Measurements from ENCODE around the gene GNL3.
"Not testable (repeated sequence)": the region's sequence is repeated elsewhere in the genome, so short reads cannot be mapped to it uniquely, and the experiment has no call there.

GNL3 gene

DNA sequence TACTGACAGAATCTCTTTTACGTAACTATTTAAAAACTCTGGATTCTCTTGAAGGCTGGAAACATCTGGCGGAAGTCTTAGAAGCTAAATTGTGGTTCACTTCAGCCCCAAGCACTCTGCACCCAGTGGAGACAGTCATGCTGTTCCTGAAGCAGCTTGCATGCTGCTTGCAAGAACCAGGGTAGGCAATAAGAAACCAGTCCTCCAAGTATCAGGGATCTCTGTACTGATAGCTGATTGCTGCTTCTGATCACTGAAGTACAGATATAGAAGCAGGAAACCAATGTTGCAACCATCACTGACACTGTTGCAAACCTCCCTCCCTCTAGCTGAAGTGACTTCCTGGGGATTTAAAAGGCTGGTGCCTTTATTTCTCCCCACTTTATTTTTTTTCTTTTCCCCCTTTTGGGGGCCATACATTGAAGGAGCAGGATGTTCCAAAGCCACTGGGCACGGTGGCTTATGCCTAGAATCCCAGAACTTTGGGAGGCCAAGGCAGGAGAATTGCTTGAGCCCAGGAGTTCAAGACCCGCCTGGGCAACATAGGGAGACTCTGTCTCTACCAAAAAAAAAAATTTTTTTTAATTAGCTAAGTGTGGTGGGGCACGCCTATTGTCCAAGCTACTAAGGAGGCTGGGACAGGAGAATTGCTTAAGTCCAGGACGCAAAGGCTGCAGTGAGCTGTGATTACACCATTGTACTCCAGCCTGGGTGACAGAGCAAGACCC is 35.3 kb downstream of the GNL3 start:
- no peak for DNase-seq (ENCODE audit: low read depth)

DNA sequence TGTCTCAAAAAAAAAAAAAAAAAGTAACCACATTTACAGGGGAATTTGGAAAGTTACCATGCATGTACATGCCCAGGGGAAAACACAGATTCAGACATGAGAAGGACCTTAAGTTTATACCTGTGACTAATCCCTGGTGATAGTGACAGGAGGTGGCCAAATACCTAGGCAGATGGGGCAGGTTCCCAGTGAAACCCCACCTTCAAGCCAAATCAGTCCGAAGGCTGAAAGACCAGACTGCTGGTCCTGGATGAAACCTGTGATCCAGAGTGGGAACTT is 35.8 kb downstream of the GNL3 start:
- DNase-seq (ENCODE audit: low read depth): no peak

DNA sequence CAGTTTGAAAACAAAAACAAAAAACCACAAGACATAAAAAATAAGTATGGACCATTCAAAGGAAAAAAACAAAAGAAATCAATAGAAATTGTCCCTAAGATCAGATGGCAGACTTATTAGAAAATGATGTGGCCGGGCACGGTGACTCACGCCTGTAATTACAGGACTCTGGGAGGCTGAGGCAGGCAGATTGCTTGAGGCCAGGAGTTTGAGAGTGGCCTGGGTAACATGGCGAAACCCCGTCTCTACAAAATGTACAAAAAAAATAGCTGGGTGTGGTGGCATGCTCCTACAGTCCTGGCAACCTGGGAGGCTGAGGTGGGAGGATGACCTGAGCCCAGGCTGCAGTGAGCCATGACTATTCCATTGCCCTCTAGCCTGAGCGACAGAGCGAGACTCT is 36.7 kb downstream of the GNL3 start:
- no peak for DNase-seq (ENCODE audit: low read depth)

DNA sequence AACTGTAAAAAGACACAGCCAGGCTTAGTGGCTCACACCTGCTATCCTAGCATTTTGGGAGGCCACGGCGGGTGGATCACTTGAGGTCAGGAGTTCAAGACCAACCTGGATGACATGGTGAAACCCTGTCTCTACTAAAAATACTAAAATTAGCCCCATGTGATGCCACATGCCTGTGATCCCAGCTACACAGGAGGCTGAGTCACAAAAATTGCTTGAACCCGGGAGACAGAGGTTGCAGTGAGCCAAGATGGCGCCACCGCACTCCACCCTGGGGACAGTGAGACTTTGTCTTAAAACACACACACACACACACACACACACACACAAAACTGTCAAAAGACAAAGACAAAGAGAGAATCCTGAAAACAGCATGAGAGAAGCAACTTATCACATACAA is 38.1 kb downstream of the GNL3 start:
- DNase-seq (ENCODE audit: low read depth): no peak

DNA sequence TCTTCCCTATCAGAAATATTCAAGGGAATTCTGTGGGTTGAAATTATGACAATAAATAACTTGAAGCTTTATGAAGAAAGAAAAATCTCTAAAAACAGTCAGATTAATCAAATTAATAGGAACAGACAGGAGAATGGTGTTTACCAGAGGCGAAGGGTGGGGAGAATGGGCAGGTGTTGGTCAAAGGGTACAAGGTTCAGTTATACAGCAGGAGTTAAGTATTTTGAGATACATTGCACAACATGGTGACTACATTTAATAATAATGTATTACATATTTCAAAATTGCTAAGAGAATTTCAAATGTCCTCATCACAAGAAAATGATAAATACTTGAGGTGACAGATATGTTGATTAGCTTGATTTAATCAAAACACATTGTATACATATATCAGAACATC is 38.7 kb downstream of the GNL3 start:
- DNase-seq (ENCODE audit: low read depth): no peak

DNA sequence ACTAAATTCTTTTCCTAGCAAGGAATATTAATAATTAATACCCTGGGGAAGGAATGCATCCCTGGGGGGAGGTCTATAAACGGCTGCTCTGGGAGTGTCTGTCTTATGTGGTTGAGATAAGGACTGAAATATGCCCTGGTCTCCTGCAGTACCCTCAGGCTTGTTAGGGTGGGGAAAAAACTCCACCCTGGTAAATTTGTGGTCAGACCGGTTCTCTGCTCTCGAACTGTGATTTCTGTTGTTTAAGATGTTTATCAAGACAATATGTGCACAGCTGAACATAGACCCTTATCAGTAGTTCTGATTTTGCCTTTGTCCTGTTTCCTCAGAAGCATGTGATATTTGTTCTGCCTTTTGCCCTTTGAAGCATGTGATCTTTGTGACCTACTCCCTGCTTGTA is 42.9 kb downstream of the GNL3 start:
- not testable (repeated sequence) for DNase-seq (ENCODE audit: low read depth)

DNA sequence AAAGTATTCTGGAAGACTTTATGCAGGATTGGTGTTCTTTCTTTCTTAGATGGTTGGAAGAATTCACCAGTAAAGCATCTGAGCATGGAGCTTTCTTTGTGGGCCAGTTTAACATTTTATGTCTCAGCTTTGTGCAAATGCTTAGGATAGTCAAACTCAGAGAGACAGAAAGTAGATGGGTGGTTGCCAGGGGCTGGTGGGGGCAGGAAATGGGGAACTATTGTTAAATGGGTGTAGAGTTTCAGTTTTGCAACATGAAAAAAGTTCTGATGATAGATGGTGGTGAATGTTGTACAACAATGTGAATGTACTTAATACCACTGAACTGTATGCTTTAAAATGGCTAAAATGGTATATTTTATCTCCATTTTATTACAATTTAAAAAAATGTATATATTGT is 44.8 kb downstream of the GNL3 start:
- DNase-seq (ENCODE audit: low read depth): no peak

DNA sequence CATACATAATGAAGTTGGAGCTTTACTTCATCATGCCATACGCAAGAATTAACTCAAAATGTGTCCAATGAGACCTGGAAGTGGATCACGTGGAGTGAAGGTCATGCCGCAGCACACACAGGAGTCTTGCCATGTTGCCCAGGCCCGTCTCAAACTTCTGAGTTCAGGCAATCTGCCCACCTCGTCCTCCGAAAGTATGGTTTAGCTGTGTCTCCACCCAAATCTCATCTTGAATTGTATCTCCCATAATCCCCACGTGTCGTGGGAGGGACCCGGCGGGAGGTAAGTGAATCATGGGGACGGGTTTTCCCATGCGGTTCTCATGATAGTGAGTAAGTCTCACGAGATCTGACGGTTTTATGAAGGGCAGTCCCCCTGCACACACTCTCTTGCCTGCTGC is 45.8 kb downstream of the GNL3 start:
- no peak for DNase-seq (ENCODE audit: low read depth)

DNA sequence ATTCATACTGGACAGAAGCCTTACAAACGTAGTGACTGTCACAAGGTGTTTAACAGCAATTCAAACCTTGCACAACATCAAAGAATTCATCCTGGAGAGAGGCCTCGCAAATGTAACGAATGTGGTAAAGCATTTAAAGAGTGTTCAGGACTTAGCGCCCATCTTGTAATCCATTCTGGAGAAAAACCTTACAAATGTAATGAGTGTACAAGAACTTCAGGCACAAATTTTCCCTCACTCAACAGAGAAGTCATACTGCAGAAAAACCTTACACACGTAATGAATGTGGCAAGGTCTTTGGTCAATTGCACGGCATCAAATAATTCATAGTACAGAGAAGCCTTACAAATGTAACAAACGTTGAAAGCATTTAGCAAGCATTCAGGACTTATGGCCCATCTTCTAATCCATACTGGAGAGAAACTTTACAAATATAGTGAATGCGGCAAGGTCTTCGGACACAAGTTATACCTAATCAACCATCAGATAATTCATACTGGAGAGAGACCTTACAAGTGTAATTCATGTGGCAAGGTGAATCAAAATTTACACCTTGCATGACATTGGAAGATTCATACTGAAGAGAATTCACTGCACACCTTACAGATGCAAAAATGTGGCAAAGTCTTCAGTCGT is 47.5 kb downstream of the GNL3 start:
- no peak for DNase-seq (ENCODE audit: low read depth)

DNA sequence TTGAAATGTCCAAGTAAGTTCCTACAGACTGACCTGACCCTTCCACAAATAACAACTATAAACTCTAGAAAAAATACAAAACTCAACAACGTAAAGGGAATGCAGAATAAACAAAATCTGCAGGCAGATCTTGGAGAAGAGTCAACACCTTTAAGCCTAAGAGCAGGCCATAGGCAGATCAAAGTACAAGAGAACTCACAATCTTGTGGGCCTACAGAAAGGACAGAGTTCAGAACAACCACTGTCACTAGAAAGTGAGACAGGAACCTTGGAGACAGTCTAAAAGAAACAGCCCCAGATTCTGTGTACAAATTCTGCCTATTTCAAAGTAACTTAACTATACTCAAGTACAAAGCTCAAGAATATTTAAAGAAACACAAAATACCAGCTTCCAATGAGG is 53.9 kb downstream of the GNL3 start:
- no peak for DNase-seq (ENCODE audit: low read depth)

DNA sequence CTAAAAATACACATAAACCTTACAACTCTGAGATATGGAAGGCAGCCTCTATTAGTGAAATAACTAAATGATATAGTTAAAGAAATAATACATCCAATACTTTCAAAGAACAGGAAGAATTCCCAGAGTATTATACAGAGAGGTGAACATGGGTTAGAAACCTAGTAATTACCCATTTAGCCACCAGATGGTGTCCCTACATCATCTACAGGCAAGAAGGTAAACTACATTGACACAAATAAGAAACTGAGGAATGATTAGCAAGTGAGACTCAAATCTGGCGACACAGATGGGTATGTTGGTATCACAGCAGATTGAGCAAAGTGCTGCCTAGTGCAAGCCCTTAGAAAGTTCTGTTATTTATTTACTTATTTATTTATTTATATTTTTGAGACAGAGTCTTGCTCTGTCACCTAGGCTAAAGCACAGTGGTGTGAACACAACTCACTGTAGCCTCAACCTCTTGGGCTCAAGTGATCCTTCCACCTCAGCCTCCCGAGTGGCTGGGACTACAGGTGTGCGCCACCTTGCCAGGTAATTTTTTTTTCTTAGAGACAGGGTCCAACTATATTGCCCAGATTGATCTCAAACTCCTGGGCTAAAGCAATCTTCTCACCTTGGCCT is 56.7 kb downstream of the GNL3 start:
- no peak for DNase-seq (ENCODE audit: low read depth)

DNA sequence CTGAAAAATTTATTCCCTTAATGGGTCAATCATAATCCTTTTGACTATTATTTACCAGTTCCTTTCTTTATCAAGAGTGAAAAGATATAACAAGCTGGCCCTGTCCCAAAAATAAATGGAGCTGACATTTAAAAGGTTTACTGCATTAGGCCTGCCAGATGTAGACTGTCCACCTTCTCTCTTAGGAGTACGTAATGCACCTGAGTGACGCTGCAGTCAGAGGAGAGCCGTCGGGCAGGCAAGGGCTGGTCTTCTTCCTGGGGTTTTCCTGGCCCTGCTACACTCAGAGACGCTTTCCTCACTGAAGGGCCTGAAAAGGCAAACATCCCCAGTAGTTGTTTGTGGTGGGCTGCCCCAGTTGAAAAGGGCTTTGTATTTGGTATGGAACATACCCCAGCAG is 57.3 kb downstream of the GNL3 start:
- no peak for DNase-seq (ENCODE audit: low read depth)

DNA sequence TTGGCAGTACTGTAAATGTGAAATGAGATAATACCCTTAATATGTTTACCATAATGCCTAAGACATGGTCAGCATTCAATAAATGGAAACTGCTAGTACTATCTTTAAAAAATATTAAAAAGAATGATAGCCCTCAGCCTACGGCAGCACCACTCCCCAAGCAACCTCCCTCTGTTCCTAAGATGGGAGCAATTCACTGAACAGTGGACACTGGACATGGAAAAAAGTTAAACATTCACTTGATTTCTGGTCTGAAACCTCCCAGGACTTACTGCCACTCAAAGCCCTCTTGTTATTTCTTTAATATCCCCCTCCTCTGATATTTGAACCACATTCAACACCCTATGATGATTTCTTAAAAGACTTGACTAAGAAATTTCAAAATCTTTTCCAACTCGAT is 57.9 kb downstream of the GNL3 start:
- DNase-seq (ENCODE audit: low read depth): no peak

Measured in activated T-helper 1 cell treated with Interleukin-2 at 50 U/mL for 16 hours (primary cell).